GM21717 (cell line): ENCODE measurements around the gene ZPR1.
"Not testable (repeated sequence)": the region's sequence is repeated elsewhere in the genome, so short reads cannot be mapped to it uniquely, and the experiment has no call there.

Experiments
- ATAC-seq: cut with Tn5 transposase; IDR thresholded peaks from one replicate; pipeline ENCODE4 v1.9.1; 2021; ENCODE audit warnings: mild to moderate bottlenecking, moderate library complexity; ENCODE audit not compliant: unreplicated experiment

Gene ZPR1

GRCh38 chr11:116787786-116788486 lies at the start of gene ZPR1:
ZPR1 (minus strand) TSS chr11:116788023; CDS start chr11:116787990, 33 bp downstream.
- ATAC-seq: peak; percentile 81

GRCh38 chr11:116836632-116836991 lies 48.8 kb upstream of the ZPR1 start:
- ATAC-seq: no peak

- peak; percentile 61 for ATAC-seq
These were observed 48.2 kb upstream of the ZPR1 start for GRCh38 chr11:116835791-116836631.

GRCh38 chr11:116835042-116835772 lies 47.4 kb upstream of the ZPR1 start:
- ATAC-seq: no peak

GRCh38 chr11:116834535-116835041 lies 46.8 kb upstream of the ZPR1 start:
- ATAC-seq: not testable (repeated sequence)

GRCh38 chr11:116833816-116834534 lies 46.2 kb upstream of the ZPR1 start:
- no peak for ATAC-seq

- ATAC-seq: no peak
These were observed 45.6 kb upstream of the ZPR1 start for GRCh38 chr11:116833491-116833815.

GRCh38 chr11:116832350-116833290 lies 44.8 kb upstream of the ZPR1 start:
- ATAC-seq: no peak

GRCh38 chr11:116831790-116832349 lies 44.0 kb upstream of the ZPR1 start:
- no peak for ATAC-seq

- ATAC-seq: no peak
These were observed 42.5 kb upstream of the ZPR1 start for GRCh38 chr11:116830184-116830912.

- ATAC-seq: no peak
These were observed 41.8 kb upstream of the ZPR1 start, which contains the start of gene APOC3 for GRCh38 chr11:116829525-116830183. APOC3 (plus strand) TSS chr11:116829907; CDS start chr11:116830583, 676 bp downstream.

GRCh38 chr11:116828632-116829524 lies 41.1 kb upstream of the ZPR1 start:
- ATAC-seq: no peak

- ATAC-seq: no peak
These were observed 39.6 kb upstream of the ZPR1 start for GRCh38 chr11:116827461-116827860.

GRCh38 chr11:116826751-116827431 lies 39.1 kb upstream of the ZPR1 start:
- ATAC-seq: no peak

- ATAC-seq: no peak
These were observed 38.3 kb upstream of the ZPR1 start for GRCh38 chr11:116825854-116826750.
